DOHH2 (cell line): Measurements from ENCODE around the gene LDLRAD4.

Source experiments
- H3F3A ChIP-seq: fragments of 200-600 bp; sonication (generic), shearing (Covaris generic); 2 replicates; pipeline ENCODE4 v1.6.0; 2016; ENCODE audit warnings: antibody characterized with exemption, mild to moderate bottlenecking; ENCODE audit not compliant: control insufficient read depth, insufficient read depth
- H3K27ac ChIP-seq: fragments of 200-600 bp; sonication (generic); 2 replicates; pipeline ENCODE4 v1.5.1; 2014; ENCODE audit warnings: low read depth, mild to moderate bottlenecking, low read length, moderate library complexity
- H3K27me3 ChIP-seq: fragments of 200-600 bp; sonication (generic); 2 replicates; pipeline ENCODE4 v1.6.1; 2014; ENCODE audit warnings: mild to moderate bottlenecking, low read length, mixed read lengths; ENCODE audit not compliant: control insufficient read depth
- H3K36me3 ChIP-seq: fragments of 200-600 bp; sonication (generic); 2 replicates; pipeline ENCODE4 v1.6.1; 2014; ENCODE audit warnings: mild to moderate bottlenecking, low read length, moderate library complexity, mixed read lengths; ENCODE audit not compliant: control insufficient read depth
- H3K4me1 ChIP-seq: fragments of 200-600 bp; sonication (generic); 2 replicates; pipeline ENCODE4 v1.6.1; 2014; ENCODE audit warnings: mild to moderate bottlenecking, low read length, mixed read lengths; ENCODE audit not compliant: control insufficient read depth
- H3K4me2 ChIP-seq: fragments of 200-600 bp; sonication (generic); 2 replicates; pipeline ENCODE4 v1.6.0; 2014; ENCODE audit warnings: mild to moderate bottlenecking, low read length, moderate library complexity
- H3K4me3 ChIP-seq: fragments of 200-600 bp; sonication (generic); 2 replicates; pipeline ENCODE4 v1.5.1; 2014; ENCODE audit warnings: mild to moderate bottlenecking, low read length, mixed read lengths
- H3K79me2 ChIP-seq: fragments of 200-600 bp; sonication (generic); 2 replicates; pipeline ENCODE4 v1.6.1; 2014; ENCODE audit warnings: mild to moderate bottlenecking, low read length, mixed read lengths; ENCODE audit not compliant: control insufficient read depth
- H3K9me2 ChIP-seq: fragments of 200-600 bp; sonication (generic); replicated peaks from 2 replicates; pipeline ENCODE4 v1.6.1; 2014; ENCODE audit warnings: mild to moderate bottlenecking, low read length, mixed read lengths; ENCODE audit not compliant: control insufficient read depth
- H3K9me3 ChIP-seq: fragments of 200-600 bp; sonication (generic); 2 replicates; pipeline ENCODE4 v1.6.1; 2014; ENCODE audit warnings: antibody characterized with exemption, low read length, mixed read lengths; ENCODE audit not compliant: control insufficient read depth, insufficient read depth
- H4K20me1 ChIP-seq: fragments of 200-600 bp; sonication (generic); 2 replicates; pipeline ENCODE4 v1.6.0; 2014; ENCODE audit warnings: low read depth, mild to moderate bottlenecking, antibody characterized with exemption, low read length, moderate library complexity; ENCODE audit not compliant: control insufficient read depth, insufficient read depth
- CTCF ChIP-seq: fragments of 200-600 bp; sonication (generic); IDR thresholded peaks from one replicate; pipeline ENCODE4 v1.5.1; 2014; ENCODE audit warnings: antibody characterized with exemption, mild to moderate bottlenecking, low read depth, low read length; ENCODE audit not compliant: poor library complexity, severe bottlenecking
- EZH2phosphoT487 ChIP-seq: fragments of 200-600 bp; sonication (generic); IDR thresholded peaks from 2 replicates; pipeline ENCODE4 v1.6.1; 2017; ENCODE audit warnings: borderline replicate concordance, mild to moderate bottlenecking, antibody characterized with exemption, low read length, moderate library complexity, mixed read lengths

Gene LDLRAD4

GRCh38 chr18:13425357-13426091 lies 207.0 kb downstream of the LDLRAD4 start:
- Histone ChIP-seq H3K27ac (no peak overlapping the region), H3K79me2 (no peaks in the 10 kb centered on the region), H3K9me2 (no peaks in the 10 kb centered on the region), H3K9me3 (no peaks in the 10 kb centered on the region), H3K4me3 (no peak overlapping the region), H3K36me3 (no peaks in the 10 kb centered on the region), H3K4me2 (no peak overlapping the region), H4K20me1 (no peaks in the 10 kb centered on the region), H3F3A (no peaks in the 10 kb centered on the region), H3K4me1 (no peaks in the 10 kb centered on the region), H3K27me3 (peaks cover 5% of the 10 kb centered on the region; the same call in 1 of the 2 replicates)
- TF ChIP-seq EZH2phosphoT487 (no peak), CTCF (no peak)

GRCh38 chr18:13427354-13427753 lies 208.8 kb downstream of the LDLRAD4 start:
- H3K4me1 ChIP-seq: no peaks in the 10 kb centered on the region
- H3K9me3 ChIP-seq: no peaks in the 10 kb centered on the region
- H3F3A ChIP-seq: no peaks in the 10 kb centered on the region
- H4K20me1 ChIP-seq: no peaks in the 10 kb centered on the region
- no peaks in the 10 kb centered on the region for H3K36me3 ChIP-seq
- H3K27ac ChIP-seq: no peak overlapping the region
- H3K4me3 ChIP-seq: no peak overlapping the region
- peaks cover 14% of the 10 kb centered on the region; the same call in 1 of the 2 replicates for H3K27me3 ChIP-seq
- no peak overlapping the region for H3K4me2 ChIP-seq
- no peaks in the 10 kb centered on the region for H3K79me2 ChIP-seq
- no peak for TF ChIP-seq EZH2phosphoT487
- TF ChIP-seq CTCF: no peak
- H3K9me2 ChIP-seq: no peaks in the 10 kb centered on the region

GRCh38 chr18:13428319-13428718 lies 209.8 kb downstream of the LDLRAD4 start:
- H3K27me3 ChIP-seq: peaks cover 21% of the 10 kb centered on the region
- no peaks in the 10 kb centered on the region for H4K20me1 ChIP-seq
- no peak overlapping the region for H3K4me3 ChIP-seq
- no peaks in the 10 kb centered on the region for H3K4me1 ChIP-seq
- H3K27ac ChIP-seq: no peak overlapping the region
- no peaks in the 10 kb centered on the region for H3K79me2 ChIP-seq
- no peaks in the 10 kb centered on the region for H3K36me3 ChIP-seq
- H3K4me2 ChIP-seq: no peak overlapping the region
- TF ChIP-seq CTCF (no peak), EZH2phosphoT487 (no peak)
- no peaks in the 10 kb centered on the region for H3K9me3 ChIP-seq
- no peaks in the 10 kb centered on the region for H3F3A ChIP-seq
- H3K9me2 ChIP-seq: no peaks in the 10 kb centered on the region

DNA sequence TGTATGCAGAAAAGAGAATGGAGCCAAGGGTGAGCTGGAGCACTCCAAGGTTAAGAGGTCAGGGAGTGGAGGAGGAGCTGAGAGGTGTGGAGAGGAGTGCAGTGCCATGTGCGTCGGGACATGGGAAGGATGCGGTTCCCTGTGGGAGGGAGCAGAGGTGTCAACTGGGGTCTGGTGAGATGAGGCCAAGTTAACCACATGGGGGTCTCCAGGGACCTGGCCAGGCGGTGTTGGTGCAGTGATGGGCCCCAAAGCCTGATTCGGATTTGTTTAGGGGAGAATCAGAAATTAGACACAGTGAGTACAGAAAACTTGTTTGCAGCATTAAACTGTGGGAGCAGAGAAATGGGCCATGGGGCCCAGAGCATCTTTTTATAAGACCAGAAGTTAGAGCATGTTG lies 210.5 kb downstream of the LDLRAD4 start:
- Histone ChIP-seq H3K4me2 (no peak overlapping the region), H3K27ac (no peak overlapping the region), H3K4me1 (no peaks in the 10 kb centered on the region), H3K9me2 (no peaks in the 10 kb centered on the region), H3K4me3 (no peak overlapping the region), H3K36me3 (no peaks in the 10 kb centered on the region), H3K79me2 (no peaks in the 10 kb centered on the region), H4K20me1 (no peaks in the 10 kb centered on the region), H3K27me3 (peaks cover 28% of the 10 kb centered on the region), H3K9me3 (no peaks in the 10 kb centered on the region), H3F3A (no peaks in the 10 kb centered on the region)
- TF ChIP-seq CTCF (no peak), EZH2phosphoT487 (no peak)
